Keratinocyte (primary cell): ENCODE results near the gene ADAMTSL1. TPM values are rescaled to one million over a fixed set of nuclear protein-coding genes. Genes with fewer than 3 reads are reported as not detected.

ENCODE experiments used
- DNase-seq: peaks from one replicate; pipeline ENCODE4 v3.0.0-alpha.2; 2011; ENCODE audit warnings: low read depth, missing footprints, low spot score
- FAIRE-seq: peaks from 2 replicates; lab custom pipeline; 2011; peaks lifted over from hg19 to GRCh38; lab: Jason Lieb, UNC
- H2AFZ ChIP-seq: 2 replicates; pipeline ENCODE4 v1.6.0; 2012; ENCODE audit warnings: low read length, control low read depth, inconsistent platforms; ENCODE audit not compliant: control insufficient read depth
- H3K27ac ChIP-seq: 2 replicates; pipeline ENCODE4 v1.5.1; 2011; ENCODE audit warnings: low read length; ENCODE audit not compliant: control insufficient read depth, insufficient read depth
- H3K27me3 ChIP-seq: 3 replicates; pipeline ENCODE4 v1.6.0; 2011; ENCODE audit warnings: low read length; ENCODE audit not compliant: control insufficient read depth, insufficient read depth; ENCODE audit errors: extremely low read depth
- H3K36me3 ChIP-seq, 2 experiments: 2 replicates in 1 of 2; 3 replicates in 1 of 2; pipeline ENCODE4 v1.5.1; 2011; ENCODE audit warnings: low read length in 2 of 2, mild to moderate bottlenecking in 1 of 2; ENCODE audit not compliant: control insufficient read depth in 2 of 2, insufficient read depth in 2 of 2; ENCODE audit errors: extremely low read depth in 1 of 2
- H3K4me1 ChIP-seq: 3 replicates; pipeline ENCODE4 v1.5.1; 2011; ENCODE audit warnings: low read length; ENCODE audit not compliant: control insufficient read depth, insufficient read depth; ENCODE audit errors: extremely low read depth
- H3K4me2 ChIP-seq: 3 replicates; pipeline ENCODE4 v1.6.0; 2011; ENCODE audit warnings: low read depth, low read length; ENCODE audit not compliant: control insufficient read depth, insufficient read depth; ENCODE audit errors: extremely low read depth
- H3K4me3 ChIP-seq, 3 experiments: fragments of 200-600 bp in 1 of 3; sonication (generic) in 1 of 3; 2 replicates in 2 of 3; 3 replicates in 1 of 3; pipeline ENCODE4 v1.5.1; 2011 to 2016; ENCODE audit warnings: low read length in 3 of 3, mild to moderate bottlenecking in 3 of 3, control low read depth in 2 of 3, inconsistent platforms in 1 of 3, low read depth in 1 of 3, mixed read lengths in 1 of 3, mixed run types in 1 of 3, moderate library complexity in 1 of 3; ENCODE audit not compliant: control insufficient read depth in 2 of 3, insufficient read depth in 2 of 3; ENCODE audit errors: extremely low read depth in 1 of 3
- H3K79me2 ChIP-seq: 2 replicates; pipeline ENCODE4 v1.6.0; 2012; ENCODE audit warnings: low read length; ENCODE audit not compliant: control insufficient read depth, insufficient read depth
- H3K9ac ChIP-seq: 3 replicates; pipeline ENCODE4 v1.6.0; 2011; ENCODE audit warnings: low read length; ENCODE audit not compliant: control insufficient read depth, insufficient read depth; ENCODE audit errors: extremely low read depth
- H3K9me1 ChIP-seq: 3 replicates; pipeline ENCODE4 v1.6.0; 2011; ENCODE audit warnings: low read length; ENCODE audit not compliant: control insufficient read depth, insufficient read depth; ENCODE audit errors: extremely low read depth
- H3K9me3 ChIP-seq: 2 replicates; pipeline ENCODE4 v1.5.1; 2012; ENCODE audit warnings: low read depth, low read length; ENCODE audit not compliant: control insufficient read depth
- H4K20me1 ChIP-seq: 3 replicates; pipeline ENCODE4 v1.6.0; 2011; ENCODE audit warnings: low read length; ENCODE audit not compliant: control insufficient read depth, insufficient read depth; ENCODE audit errors: extremely low read depth
- EZH2 ChIP-seq: IDR thresholded peaks from one replicate; pipeline ENCODE4 v1.6.1; 2012; ENCODE audit warnings: inconsistent platforms, mild to moderate bottlenecking, low read length, moderate library complexity
- dilution Hi-C: fragments of 300-500 bp; cut with MboI; formaldehyde crosslinking; loops from one replicate; pipeline ENCODE4 v1.7.0; 2020; ENCODE audit warnings: low sequenced_read_pairs; ENCODE audit not compliant: extremely low pct_ligation_motif_present
- polyA plus RNA-seq, 5 experiments: library from polyadenylated mRNA; depleted of rRNA in 3 of 5; stranded (reverse) in 3 of 5; stranded (forward) in 1 of 5; unstranded in 1 of 5; fragments of >200 nt; gene quantifications; 1 replicate in 1 of 5; 2 replicates in 3 of 5; 3 replicates in 1 of 5; pipeline versions ENCODE4 v1.2.1 to v1.2.3, GENCODE V29; 2011 to 2012; ENCODE audit warnings: missing spikeins in 2 of 5, low read depth in 1 of 5, low replicate concordance in 1 of 5
- TF ChIP-seq, protein P1 (sequence below), 3 experiments: IDR thresholded peaks in 1 of 3; conservative IDR thresholded peaks in 1 of 3; optimal IDR thresholded peaks in 1 of 3; 2 replicates in 2 of 3; 3 replicates in 1 of 3; pipeline versions ENCODE3 to v1.5.1; 2011; ENCODE audit warnings: low read length in 3 of 3, mild to moderate bottlenecking in 3 of 3, moderate library complexity in 2 of 3, control low read depth in 1 of 3, inconsistent platforms in 1 of 3; ENCODE audit not compliant: insufficient read depth in 2 of 3; ENCODE audit errors: extremely low read depth in 1 of 3

ADAMTSL1 gene
- polyA plus RNA-seq, 1 donor (not counting 4 experiments of a cell fraction or from before 2014, with no cell fraction given), result 1.1 TPM

- no peaks in the 10 kb centered on the region for H3K27me3 ChIP-seq
- H3K4me3 ChIP-seq, result no peak overlapping the region
- no peaks in the 10 kb centered on the region for H3K9me1 ChIP-seq
- no peak overlapping the region for H2AFZ ChIP-seq
- H3K36me3 ChIP-seq, result no peaks in the 10 kb centered on the region
- H3K4me1 ChIP-seq, result peaks cover 5% of the 10 kb centered on the region
- no peak for FAIRE-seq
- TF ChIP-seq EZH2, result no peak
- TF ChIP-seq, protein P1, sequence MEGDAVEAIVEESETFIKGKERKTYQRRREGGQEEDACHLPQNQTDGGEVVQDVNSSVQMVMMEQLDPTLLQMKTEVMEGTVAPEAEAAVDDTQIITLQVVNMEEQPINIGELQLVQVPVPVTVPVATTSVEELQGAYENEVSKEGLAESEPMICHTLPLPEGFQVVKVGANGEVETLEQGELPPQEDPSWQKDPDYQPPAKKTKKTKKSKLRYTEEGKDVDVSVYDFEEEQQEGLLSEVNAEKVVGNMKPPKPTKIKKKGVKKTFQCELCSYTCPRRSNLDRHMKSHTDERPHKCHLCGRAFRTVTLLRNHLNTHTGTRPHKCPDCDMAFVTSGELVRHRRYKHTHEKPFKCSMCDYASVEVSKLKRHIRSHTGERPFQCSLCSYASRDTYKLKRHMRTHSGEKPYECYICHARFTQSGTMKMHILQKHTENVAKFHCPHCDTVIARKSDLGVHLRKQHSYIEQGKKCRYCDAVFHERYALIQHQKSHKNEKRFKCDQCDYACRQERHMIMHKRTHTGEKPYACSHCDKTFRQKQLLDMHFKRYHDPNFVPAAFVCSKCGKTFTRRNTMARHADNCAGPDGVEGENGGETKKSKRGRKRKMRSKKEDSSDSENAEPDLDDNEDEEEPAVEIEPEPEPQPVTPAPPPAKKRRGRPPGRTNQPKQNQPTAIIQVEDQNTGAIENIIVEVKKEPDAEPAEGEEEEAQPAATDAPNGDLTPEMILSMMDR (optimal IDR thresholded peaks at IDR 0.05 in 1 of 3, IDR thresholded peaks at IDR 0.05 in 1 of 3, conservative IDR thresholded peaks at IDR 0.05 in 1 of 3; ENCODE audit: extremely low read depth in 1 of 3, insufficient read depth in 2 of 3, low read length in 3 of 3), result no peak
- H3K9me3 ChIP-seq, result no peaks in the 10 kb centered on the region
- no peak overlapping the region for H3K4me2 ChIP-seq
- no peaks in the 10 kb centered on the region for H3K79me2 ChIP-seq
- H4K20me1 ChIP-seq, result no peaks in the 10 kb centered on the region
- H3K27ac ChIP-seq, result no peak overlapping the region
- dilution Hi-C loops, result no loop called here
- DNase-seq, result no peak
- no peak overlapping the region for H3K9ac ChIP-seq
Measured at GRCh38 chr9:18658804-18659705, 185.1 kb downstream of the ADAMTSL1 start.

GRCh38 chr9:18660001-18660400 lies 186.0 kb downstream of the ADAMTSL1 start:
- FAIRE-seq, result no peak
- peaks cover 5% of the 10 kb centered on the region for H3K4me1 ChIP-seq
- dilution Hi-C loops, result no loop called here

More at GRCh38 chr9:18660001-18660400, 186.0 kb downstream of the ADAMTSL1 start:
- H4K20me1 ChIP-seq, result no peaks in the 10 kb centered on the region
- TF ChIP-seq, protein P1 (optimal IDR thresholded peaks at IDR 0.05 in 1 of 3, IDR thresholded peaks at IDR 0.05 in 1 of 3, conservative IDR thresholded peaks at IDR 0.05 in 1 of 3; ENCODE audit: extremely low read depth in 1 of 3, insufficient read depth in 2 of 3, low read length in 3 of 3), result no peak
- TF ChIP-seq EZH2, result no peak
- H3K9me3 ChIP-seq, result no peaks in the 10 kb centered on the region
- H3K4me3 ChIP-seq, result no peak overlapping the region
- no peak for DNase-seq
- no peak overlapping the region for H3K4me2 ChIP-seq
- H3K9me1 ChIP-seq, result no peaks in the 10 kb centered on the region
- no peak overlapping the region for H3K27ac ChIP-seq
- H3K79me2 ChIP-seq, result no peaks in the 10 kb centered on the region
- no peak overlapping the region for H3K9ac ChIP-seq
- H3K27me3 ChIP-seq, result no peaks in the 10 kb centered on the region
- no peaks in the 10 kb centered on the region for H3K36me3 ChIP-seq
- no peak overlapping the region for H2AFZ ChIP-seq
